Inferior parietal cortex (tissue), 1 donor: ENCODE measurements around the gene AJAP1.

ENCODE experiments used
- DNase-seq: peaks from one replicate; pipeline ENCODE4 v3.0.0-alpha.2; 2016; ENCODE audit errors: extremely low spot score

Gene AJAP1

GRCh38 chr1:4836574-4836973 lies 182.2 kb downstream of the AJAP1 start:
- no peak for DNase-seq

GRCh38 chr1:4837031-4837600 lies 182.7 kb downstream of the AJAP1 start:
- DNase-seq, result no peak

- DNase-seq, result no peak
These were observed 183.3 kb downstream of the AJAP1 start for GRCh38 chr1:4837752-4838151.

- DNase-seq, result no peak
These were observed 183.8 kb downstream of the AJAP1 start for GRCh38 chr1:4838231-4838630.
